Sciatic nerve (tissue), 2 donors: ENCODE measurements around the gene NMNAT3. TPM values are rescaled to one million over a fixed set of nuclear protein-coding genes. Genes with fewer than 3 reads are reported as not detected.
A peak's percentile ranks its signal among the peaks of the same experiment; 100 is the strongest.

ENCODE experiments used
- ATAC-seq: fragments of 200-7000 bp; cut with Tn5 transposase; one replicate; pipeline ENCODE4 v1.9.1; 2020; ENCODE audit warnings: mild to moderate bottlenecking, moderate library complexity
- DNase-seq: peaks from one replicate; pipeline ENCODE4 v3.0.0-alpha.2; 2020; ENCODE audit warnings: low spot score
- intact Hi-C: fragments of 100-400 bp; cut with DNase I; formaldehyde crosslinking; loops from one replicate; pipeline ENCODE4 v1.14.2; 2022
- total RNA-seq: library from RNA; stranded (reverse); fragmentation: NEBNext Ultra II Directional; extraction: Animal tissue kit (Norgen Biotek cat#: 25700); gene quantifications from one replicate; pipeline ENCODE4 v1.2.1, GENCODE V29; 2021
- donor health status: DM: no; HTN: no; CAD: no.
- donor health status: DM: no; HTN: no; CAD: no.

NMNAT3 gene
- 8.6 TPM for total RNA-seq

DNA sequence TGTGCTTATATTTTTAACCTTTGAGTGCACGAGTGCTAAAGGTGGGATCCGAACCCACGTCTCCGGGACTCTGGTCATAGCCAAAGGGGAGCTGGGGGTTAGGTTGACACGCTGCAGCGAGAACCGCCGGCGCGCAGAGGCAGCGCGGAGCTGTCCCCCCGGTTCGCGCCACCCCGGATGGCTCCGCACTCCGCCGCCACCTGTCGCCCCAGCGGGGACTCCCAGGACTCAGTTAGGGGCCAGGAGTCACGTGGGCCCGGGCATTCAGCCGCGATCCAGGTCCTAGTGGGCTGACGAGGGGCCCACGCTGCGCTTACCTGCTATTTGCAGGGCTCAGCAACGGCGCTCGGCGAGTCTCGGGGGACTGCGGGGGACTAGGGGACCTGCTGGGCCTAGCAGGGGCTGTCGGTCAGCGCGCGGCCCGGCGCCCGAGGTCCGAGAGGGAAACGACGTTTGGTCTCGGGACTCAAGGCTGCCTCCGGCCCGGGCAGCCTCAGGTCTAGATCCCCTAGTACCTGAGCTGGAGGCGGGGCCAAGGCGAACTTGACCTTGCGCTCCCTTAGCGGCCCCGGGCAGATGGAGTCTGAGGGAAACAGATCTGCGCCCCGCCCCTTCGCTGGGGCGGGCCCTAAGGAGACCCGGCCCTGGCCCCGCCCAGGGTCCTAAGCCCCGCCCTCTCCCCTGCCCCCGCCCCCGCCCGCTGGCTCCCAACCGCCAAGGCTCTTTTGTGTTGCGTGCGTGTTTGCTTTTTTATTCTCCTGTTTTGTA lies at the start of gene NMNAT3:
TSS of gene NMNAT3 (minus strand) at position 585 of the 768 bp plus-strand sequence. CDS start 50,248 bp downstream, outside the sequence.
- intact Hi-C loops, result no loop called here
- peak; percentile 92 for DNase-seq

GRCh38 chr3:139721370-139721769 lies 43.6 kb upstream of the NMNAT3 start:
- no peak for DNase-seq
- no peak for ATAC-seq
- intact Hi-C loops, result no loop called here

More for the DNA sequence above, at the start of gene NMNAT3:
- peak; percentile 99 for ATAC-seq

DNA sequence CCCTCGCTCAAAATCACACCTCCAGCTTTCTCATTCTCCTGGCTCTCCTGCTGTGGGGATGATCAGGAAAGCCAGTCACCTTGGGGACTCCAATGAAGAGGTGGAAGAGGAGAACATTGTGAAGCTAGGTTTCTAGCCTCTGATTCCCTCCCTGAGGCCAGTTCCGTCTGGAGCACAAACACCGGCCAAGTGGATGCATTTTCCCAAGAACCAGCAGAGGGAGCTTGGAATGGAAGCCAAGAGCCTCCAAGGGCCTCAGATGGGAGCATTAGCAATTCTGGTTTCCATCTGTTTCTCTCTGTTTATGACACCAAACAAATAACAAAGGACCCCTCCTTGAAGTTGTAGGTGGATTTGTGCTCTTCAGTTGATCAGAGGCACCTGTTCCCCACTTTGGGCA lies 40.6 kb upstream of the NMNAT3 start:
- DNase-seq, result no peak
- intact Hi-C loops, result no loop called here
- peak; percentile 48 for ATAC-seq

DNA sequence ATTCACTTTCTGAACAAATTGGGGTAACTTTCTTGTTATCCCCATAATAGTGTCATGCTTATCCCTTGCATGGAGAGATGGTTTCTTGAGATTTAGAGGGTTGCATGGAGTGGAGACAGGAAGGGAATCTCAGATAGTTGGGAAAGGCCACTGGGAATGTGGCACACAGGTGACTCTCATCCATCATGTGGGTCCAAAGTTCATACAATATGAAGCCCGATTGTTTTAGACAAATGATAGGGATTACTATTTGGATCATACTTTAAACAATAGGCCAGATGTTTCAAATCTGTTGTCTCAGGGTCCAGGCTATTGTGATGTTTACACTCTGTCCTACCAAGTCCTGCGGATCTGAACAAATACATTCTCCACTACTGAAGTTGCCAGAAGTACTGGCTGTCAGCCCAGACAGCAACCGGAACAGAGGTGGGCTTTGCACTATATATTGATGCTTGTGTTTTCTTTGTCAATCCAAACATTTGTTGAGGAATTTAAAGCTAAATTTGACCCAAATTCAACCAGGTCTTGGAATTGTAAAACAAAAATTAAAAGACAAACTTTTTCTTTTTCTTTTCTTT lies 39.2 kb upstream of the NMNAT3 start:
- intact Hi-C loops, result no loop called here

GRCh38 chr3:139715743-139716360 lies 38.1 kb upstream of the NMNAT3 start:
- DNase-seq, result no peak
- no peak for ATAC-seq
- intact Hi-C loops, result no loop called here

More for the DNA sequence above, 39.2 kb upstream of the NMNAT3 start:
- DNase-seq (no peak), ATAC-seq (no peak)

DNA sequence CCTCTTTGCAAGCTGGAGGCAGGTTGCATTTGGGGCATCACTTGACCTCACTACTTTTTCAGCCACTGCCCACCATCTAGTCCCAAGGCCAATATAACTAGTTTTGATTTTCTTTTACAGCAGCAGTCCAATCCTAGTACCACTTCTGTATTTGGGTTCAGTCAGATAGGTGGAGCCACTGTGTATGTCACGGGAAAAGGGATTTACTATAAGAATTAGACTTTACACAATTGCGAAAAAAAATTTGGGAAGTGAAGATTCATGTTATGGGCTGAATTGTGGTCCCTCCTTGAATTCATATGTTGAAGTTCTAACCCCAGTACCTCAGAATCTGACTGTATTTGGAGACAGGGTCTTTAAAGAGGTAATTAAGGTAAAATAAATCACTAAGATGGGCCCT lies 37.4 kb upstream of the NMNAT3 start:
- ATAC-seq, result no peak
- no peak for DNase-seq
- intact Hi-C loops, result no loop called here

GRCh38 chr3:139710212-139710611 lies 32.4 kb upstream of the NMNAT3 start:
- intact Hi-C loops, result no loop called here
- ATAC-seq (no peak), DNase-seq (no peak)

- ATAC-seq (no peak), DNase-seq (no peak)
- intact Hi-C loops, result no loop called here
Observed at GRCh38 chr3:139705631-139706030, 27.9 kb upstream of the NMNAT3 start.

- no peak for DNase-seq
- no peak for ATAC-seq
- intact Hi-C loops, result no loop called here
Observed at GRCh38 chr3:139696314-139696604, 18.5 kb upstream of the NMNAT3 start.

- ATAC-seq, result no peak
- DNase-seq, result no peak
- intact Hi-C loops, result no loop called here
Observed at GRCh38 chr3:139695426-139696313, 17.9 kb upstream of the NMNAT3 start.

- intact Hi-C loops, result no loop called here
- no peak for ATAC-seq
- no peak for DNase-seq
Observed at GRCh38 chr3:139695007-139695406, 17.2 kb upstream of the NMNAT3 start.

DNA sequence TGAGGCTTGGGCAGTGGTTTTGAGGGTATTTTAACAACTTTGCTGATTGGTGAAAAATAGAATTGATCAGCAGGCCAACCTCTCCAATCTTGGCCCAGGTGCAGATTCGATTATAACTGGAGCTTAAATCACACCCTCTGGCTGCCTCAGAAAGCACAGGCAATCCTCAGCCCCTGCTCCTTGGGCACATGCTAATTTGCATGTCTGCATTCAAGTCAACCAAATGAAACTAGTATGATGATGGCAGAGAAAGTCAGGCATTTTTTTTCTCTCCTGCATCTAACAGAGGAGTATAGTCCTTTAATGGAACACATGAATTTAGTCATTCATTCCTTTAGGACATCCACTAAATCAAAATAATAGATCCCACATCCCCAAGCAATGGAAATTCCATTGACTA lies 16.8 kb upstream of the NMNAT3 start:
- ATAC-seq (no peak), DNase-seq (no peak)
- intact Hi-C loops, result no loop called here

GRCh38 chr3:139691619-139692018 lies 13.8 kb upstream of the NMNAT3 start:
- intact Hi-C loops, result no loop called here
- no peak for DNase-seq
- no peak for ATAC-seq

GRCh38 chr3:139689708-139690228 lies 12.0 kb upstream of the NMNAT3 start:
- intact Hi-C loops, result no loop called here
- ATAC-seq (no peak), DNase-seq (no peak)

GRCh38 chr3:139689122-139689521 lies 11.3 kb upstream of the NMNAT3 start:
- no peak for DNase-seq
- no peak for ATAC-seq
- intact Hi-C loops, result no loop called here

DNA sequence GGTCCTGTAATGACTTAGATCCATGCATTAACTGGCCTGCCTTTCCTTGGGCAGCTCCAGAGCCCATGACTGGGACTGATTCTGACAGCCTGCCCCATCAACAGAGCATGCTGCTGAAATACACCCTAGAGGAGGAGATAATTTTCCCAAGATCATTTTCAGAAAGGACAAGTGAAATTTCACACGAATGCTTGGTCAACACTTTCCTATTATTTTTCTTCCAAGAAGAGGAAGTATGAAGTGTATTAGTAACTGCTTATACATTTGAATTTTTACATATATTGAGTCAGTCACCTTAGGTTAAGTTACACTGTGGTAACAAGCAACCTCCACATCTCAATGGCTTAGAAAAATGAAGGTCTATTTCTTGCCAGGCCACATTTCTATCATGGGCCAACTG lies 9.7 kb upstream of the NMNAT3 start:
- no peak for ATAC-seq
- intact Hi-C loops, result no loop called here
- no peak for DNase-seq

- intact Hi-C loops, result no loop called here
- DNase-seq, result no peak
- no peak for ATAC-seq
Observed at GRCh38 chr3:139686624-139687023, 8.9 kb upstream of the NMNAT3 start.

DNA sequence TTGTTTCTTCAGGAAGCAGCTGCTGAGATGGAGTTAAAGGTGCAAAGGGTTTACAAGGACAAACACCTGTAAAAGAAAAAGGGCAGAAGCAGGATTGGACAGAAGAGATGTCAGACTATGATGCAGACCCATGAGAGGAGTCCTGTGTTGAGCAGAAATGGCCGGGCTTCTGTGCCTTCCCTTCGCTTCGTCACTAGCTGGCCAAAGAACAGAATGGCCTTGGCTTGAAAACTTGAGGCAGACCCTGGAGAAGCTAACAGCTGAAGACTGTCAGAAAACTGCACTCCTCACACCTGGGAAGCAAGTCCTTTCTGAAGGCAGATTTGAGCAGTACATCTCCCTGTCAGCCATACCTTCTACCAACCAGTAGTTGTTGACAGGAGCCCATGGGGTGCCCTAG lies 8.4 kb upstream of the NMNAT3 start:
- intact Hi-C loops, result no loop called here
- ATAC-seq, result no peak

DNA sequence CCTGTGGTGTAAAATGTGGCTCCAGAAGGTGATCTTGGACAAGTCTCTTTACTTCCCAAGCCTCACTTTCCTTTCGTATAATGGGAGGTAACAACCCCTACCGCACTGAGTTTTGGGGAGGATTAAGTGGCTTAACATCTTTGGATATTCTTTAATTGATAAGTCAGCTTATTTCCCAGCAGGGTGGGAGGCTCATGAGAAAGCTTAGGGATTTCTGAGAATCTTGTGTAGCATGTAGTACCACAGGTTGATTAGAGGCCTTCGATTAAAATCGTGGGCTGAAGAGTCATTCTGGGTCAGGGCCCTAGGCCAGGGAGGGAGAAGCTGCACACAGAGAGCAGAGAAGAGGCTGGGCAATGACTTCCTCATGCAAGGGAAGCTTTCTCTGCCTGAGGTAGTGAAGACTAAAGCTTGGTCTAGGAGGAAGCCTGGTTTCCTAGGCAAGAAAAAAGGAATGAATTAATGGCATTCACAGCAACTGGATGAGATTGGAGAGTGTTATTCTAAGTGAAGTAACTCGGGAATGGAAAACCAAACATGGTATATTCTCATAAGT lies 1.5 kb upstream of the NMNAT3 start:
- no peak for ATAC-seq
- intact Hi-C loops, result no loop called here
- DNase-seq, result no peak

More for the DNA sequence above, 8.4 kb upstream of the NMNAT3 start:
- no peak for DNase-seq
